Endodermal cell (in vitro differentiated cells): ENCODE results near the gene GNAT3. TPM values are rescaled to one million over a fixed set of nuclear protein-coding genes. Genes with fewer than 3 reads are reported as not detected.

Experiments used
- DNase-seq: peaks from one replicate; pipeline ENCODE4 v3.0.0-alpha.2; 2017
- H3K27ac ChIP-seq: 2 replicates; pipeline ENCODE4 v1.5.1; 2013; ENCODE audit warnings: mild to moderate bottlenecking, low read depth, low read length, moderate library complexity
- H3K27me3 ChIP-seq: 2 replicates; pipeline ENCODE4 v1.6.1; 2013; ENCODE audit warnings: mild to moderate bottlenecking, low read length, moderate library complexity; ENCODE audit not compliant: insufficient read depth, control insufficient read depth, poor library complexity, severe bottlenecking
- H3K36me3 ChIP-seq: 2 replicates; pipeline ENCODE4 v1.7.0; 2013; ENCODE audit warnings: mild to moderate bottlenecking, low read length, moderate library complexity; ENCODE audit not compliant: control insufficient read depth, insufficient read depth
- H3K4me1 ChIP-seq: one replicate; pipeline ENCODE4 v1.7.0; 2013; ENCODE audit warnings: low read length; ENCODE audit not compliant: control insufficient read depth, insufficient read depth
- H3K4me3 ChIP-seq: 2 replicates; pipeline ENCODE4 v1.5.1; 2013; ENCODE audit warnings: mild to moderate bottlenecking, low read length, moderate library complexity
- H3K9ac ChIP-seq: 2 replicates; pipeline ENCODE4 v1.6.1; 2013; ENCODE audit warnings: mild to moderate bottlenecking, low read length, moderate library complexity; ENCODE audit not compliant: poor library complexity, severe bottlenecking; ENCODE audit errors: extremely low read depth
- H3K9me3 ChIP-seq: 2 replicates; pipeline ENCODE4 v1.6.1; 2013; ENCODE audit warnings: mild to moderate bottlenecking, low read length, moderate library complexity; ENCODE audit not compliant: control insufficient read depth
- H3K27ac Mint-ChIP-seq: 2 replicates; pipeline ENCODE4 v1.8.0; 2020; ENCODE audit warnings: mixed read lengths
- H3K27me3 Mint-ChIP-seq: 2 replicates; pipeline ENCODE4 v1.8.0; 2021; ENCODE audit warnings: mild to moderate bottlenecking, mixed read lengths; ENCODE audit not compliant: insufficient read depth
- H3K36me3 Mint-ChIP-seq: 2 replicates; pipeline ENCODE4 v1.8.0; 2020; ENCODE audit warnings: low read depth, mixed read lengths
- H3K4me1 Mint-ChIP-seq: 2 replicates; pipeline ENCODE4 v1.8.0; 2020; ENCODE audit warnings: mixed read lengths
- H3K4me3 Mint-ChIP-seq: 2 replicates; pipeline ENCODE4 v1.8.0; 2020; ENCODE audit warnings: mild to moderate bottlenecking, moderate library complexity, mixed read lengths
- H3K9me3 Mint-ChIP-seq: 2 replicates; pipeline ENCODE4 v1.8.0; 2020; ENCODE audit warnings: mild to moderate bottlenecking, mixed read lengths
- CTCF ChIP-seq: fragments of 200-600 bp; sonication (generic); conservative IDR thresholded peaks from 2 replicates; pipeline ENCODE4 v1.5.0; 2021; ENCODE audit warnings: antibody characterized with exemption, mild to moderate bottlenecking
- WGBS, 2 experiments: methylation state at CpG; one replicate each; pipeline versions ENCODE4 v1.1.5 to v1.1.7; 2013; ENCODE audit warnings: missing lambda C conversion rate in 2 of 2, mixed read lengths in 1 of 2; ENCODE audit not compliant: insufficient coverage in 1 of 2, insufficient read length in 1 of 2; 5-methylcytosine and 5-hydroxymethylcytosine counted together
- total RNA-seq, 2 donors: library from RNA; stranded (reverse); fragmentation: NEBNext Ultra II Directional in 1 of 2; extraction: Animal tissue kit (Norgen Biotek cat#: 25700) in 1 of 2; gene quantifications; 2 replicates in 1 of 2; 3 replicates in 1 of 2; pipeline ENCODE4 v1.2.1, GENCODE V29; 2021

Gene GNAT3
- total RNA-seq, 2 donors from 2014 or later: not detected

DNA sequence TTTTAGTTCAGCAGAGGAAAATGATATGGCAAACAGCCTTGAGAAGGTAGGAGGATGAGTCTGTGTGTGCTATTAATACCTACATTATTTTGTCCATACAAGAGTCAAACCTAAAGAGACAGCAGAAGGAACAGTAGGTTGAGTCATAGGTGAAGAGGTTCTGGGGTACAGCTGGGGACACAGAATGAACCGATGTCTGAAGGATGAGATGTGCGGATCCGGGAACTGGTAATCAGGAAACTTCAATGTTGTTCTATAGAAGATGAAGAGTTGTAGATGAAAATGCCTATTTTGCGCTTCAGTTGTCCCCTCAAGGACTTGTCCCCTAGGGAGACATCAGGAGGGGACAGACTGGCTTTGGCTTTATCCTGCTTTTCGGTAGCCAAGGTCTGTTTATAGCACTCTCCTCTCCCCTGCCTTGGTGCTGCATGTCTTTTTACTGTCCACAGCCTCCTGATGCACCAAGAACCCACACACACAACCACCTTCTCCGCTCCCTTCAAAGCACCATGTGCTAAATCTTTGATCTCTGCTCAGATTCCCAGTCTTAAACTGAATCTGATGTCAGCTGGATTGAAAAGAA is 94.6 kb downstream of the GNAT3 start:
- Mint-ChIP-seq H3K4me1 (peaks cover 2% of the 10 kb centered on the region), H3K9me3 (no peaks in the 10 kb centered on the region), H3K4me3 (no peak overlapping the region), H3K36me3 (no peaks in the 10 kb centered on the region), H3K27me3 (no peaks in the 10 kb centered on the region), H3K27ac (no peak overlapping the region)
- no peak overlapping the region for H3K9ac ChIP-seq
- no peaks in the 10 kb centered on the region for H3K4me1 ChIP-seq
- TF ChIP-seq CTCF: no peak
- H3K36me3 ChIP-seq: no peaks in the 10 kb centered on the region
- no peak for DNase-seq
- WGBS, 2 experiments: 86 to 93% methylated on average over 4 to 6 of the region's 6 CpGs
- no peak overlapping the region for H3K27ac ChIP-seq
- H3K9me3 ChIP-seq: no peaks in the 10 kb centered on the region
- no peaks in the 10 kb centered on the region for H3K27me3 ChIP-seq
- no peak overlapping the region for H3K4me3 ChIP-seq

GRCh38 chr7:80415522-80415921 is 96.3 kb downstream of the GNAT3 start:
- Histone ChIP-seq H3K9ac (no peak overlapping the region), H3K9me3 (no peaks in the 10 kb centered on the region), H3K27ac (no peak overlapping the region), H3K27me3 (no peaks in the 10 kb centered on the region), H3K4me3 (no peak overlapping the region), H3K36me3 (no peaks in the 10 kb centered on the region), H3K4me1 (no peaks in the 10 kb centered on the region)
- DNase-seq: no peak
- no peaks in the 10 kb centered on the region for H3K27me3 Mint-ChIP-seq
- 95 to 100% methylated on average over 1 of the region's 1 CpG for WGBS, 2 experiments
- no peaks in the 10 kb centered on the region for H3K9me3 Mint-ChIP-seq
- TF ChIP-seq CTCF: no peak
- no peaks in the 10 kb centered on the region for H3K36me3 Mint-ChIP-seq
- H3K4me1 Mint-ChIP-seq: peaks cover 2% of the 10 kb centered on the region
- H3K4me3 Mint-ChIP-seq: no peak overlapping the region
- H3K27ac Mint-ChIP-seq: no peak overlapping the region

DNA sequence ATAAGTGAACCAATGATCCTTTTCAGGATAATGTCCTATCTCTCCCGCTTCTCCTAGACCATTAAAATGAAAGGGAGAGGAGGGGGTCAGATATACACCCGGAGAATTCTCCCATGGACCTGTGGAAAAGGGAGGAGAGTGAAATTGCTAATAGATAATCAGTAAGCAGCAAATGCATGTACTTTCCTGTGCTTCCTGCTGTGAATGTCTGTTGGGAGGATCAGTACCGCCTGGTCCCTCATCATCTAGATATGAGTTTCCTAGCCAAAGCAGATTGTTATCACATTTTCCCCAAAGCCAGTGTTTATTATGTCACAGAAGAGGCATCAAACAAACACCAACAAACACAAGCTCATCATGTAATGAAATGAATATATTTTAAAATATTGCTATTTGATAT is 96.8 kb downstream of the GNAT3 start:
- WGBS, 2 experiments: 91 to 100% methylated on average over 1 to 3 of the region's 3 CpGs
- Mint-ChIP-seq H3K36me3 (no peaks in the 10 kb centered on the region), H3K9me3 (no peaks in the 10 kb centered on the region), H3K4me1 (peaks cover 2% of the 10 kb centered on the region), H3K27ac (peak overlapping the region; percentile 26), H3K4me3 (no peak overlapping the region), H3K27me3 (no peaks in the 10 kb centered on the region)
- no peak for TF ChIP-seq CTCF
- H3K9me3 ChIP-seq: no peaks in the 10 kb centered on the region
- no peak for DNase-seq
- no peaks in the 10 kb centered on the region for H3K27me3 ChIP-seq
- no peak overlapping the region for H3K27ac ChIP-seq
- H3K4me1 ChIP-seq: no peaks in the 10 kb centered on the region
- H3K9ac ChIP-seq: no peak overlapping the region
- H3K36me3 ChIP-seq: no peaks in the 10 kb centered on the region
- no peak overlapping the region for H3K4me3 ChIP-seq
